ENCODE measurements around the gene QSER1. TPM values are rescaled to one million over a fixed set of nuclear protein-coding genes. Genes with fewer than 3 reads are reported as not detected.

Gene QSER1
- total and polyA plus RNA-seq, 9 of the 15 experiments (the other 6 are each of a cell fraction or from before 2014, with no cell fraction given) = 5.8 to 33.6 (median 22.3) TPM

DNA sequence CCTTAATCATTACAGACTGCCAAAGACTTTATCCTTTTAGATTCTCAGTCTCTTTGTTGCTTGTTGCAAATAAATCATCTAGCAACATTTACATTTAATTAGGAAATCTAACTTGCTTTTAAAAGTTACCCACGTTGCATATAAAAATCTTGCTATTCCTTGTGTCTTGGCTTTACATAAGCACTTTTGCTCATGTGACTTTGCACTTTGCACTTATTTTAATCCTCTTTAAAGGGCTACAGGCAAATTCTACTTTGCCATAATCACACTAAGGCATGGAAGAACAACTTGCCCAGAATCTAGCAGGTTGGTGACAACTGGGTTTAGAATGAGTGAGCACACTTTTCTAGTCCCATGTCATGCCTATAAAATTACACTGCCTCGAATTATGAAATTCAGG lies 37.0 kb upstream of the QSER1 start:
- FAIRE-seq (no peak), ATAC-seq (no peak), DNase-seq (ENCODE audit: extremely low read depth in 1 of 4, low spot score in 3 of 4) (no peak)
- in situ Hi-C loops (cut with MboI) (no loop called here), intact Hi-C loops (cut with micrococcal nuclease) (no loop called here)
- no peaks in the 10 kb centered on the region for H3K36me3 ChIP-seq (ENCODE audit: control insufficient read depth, insufficient read depth, low read length)
- no peaks in the 10 kb centered on the region for H3K4me1 ChIP-seq (replicated peaks in 1 of 2; ENCODE audit: control insufficient read depth in 2 of 2, insufficient read depth in 2 of 2, low read length in 2 of 2)
- no peaks in the 10 kb centered on the region for H3K9me1 ChIP-seq (ENCODE audit: control insufficient read depth, insufficient read depth, low read length)
- H3K4me2 ChIP-seq (ENCODE audit: insufficient read depth, low read length) = no peak overlapping the region
- WGBS (ENCODE audit: insufficient coverage, low coverage, missing lambda C conversion rate) = 0% methylated on average over 2 of the region's 2 CpGs
- CTCF ChIA-PET (ENCODE audit: low intra/inter-chr PET ratio) = no interaction called here
- TF ChIP-seq CCNT2 (IDR thresholded peaks at IDR 0.05; ENCODE audit: borderline replicate concordance, extremely low read depth, insufficient read length, low read depth, low read length) (no peak), SOX6 (IDR thresholded peaks at IDR 0.05) (no peak), ZFP1 (CRISPR knock-in tag; IDR thresholded peaks at IDR 0.05) (no peak), SRSF3 (IDR thresholded peaks at IDR 0.05; ENCODE audit: insufficient read depth, low read length) (no peak), U2AF1 (optimal IDR thresholded peaks at IDR 0.05; ENCODE audit: low read depth, low read length) (no peak), ZNF197 (CRISPR knock-in tag; IDR thresholded peaks at IDR 0.05; ENCODE audit: low read depth) (no peak), RUNX1 (IDR thresholded peaks at IDR 0.05; ENCODE audit: low read depth) (no peak), SUPT5H (IDR thresholded peaks at IDR 0.05) (no peak), NFXL1 (CRISPR knock-in tag; IDR thresholded peaks at IDR 0.05) (no peak)
- TF ChIP-seq, protein P1, sequence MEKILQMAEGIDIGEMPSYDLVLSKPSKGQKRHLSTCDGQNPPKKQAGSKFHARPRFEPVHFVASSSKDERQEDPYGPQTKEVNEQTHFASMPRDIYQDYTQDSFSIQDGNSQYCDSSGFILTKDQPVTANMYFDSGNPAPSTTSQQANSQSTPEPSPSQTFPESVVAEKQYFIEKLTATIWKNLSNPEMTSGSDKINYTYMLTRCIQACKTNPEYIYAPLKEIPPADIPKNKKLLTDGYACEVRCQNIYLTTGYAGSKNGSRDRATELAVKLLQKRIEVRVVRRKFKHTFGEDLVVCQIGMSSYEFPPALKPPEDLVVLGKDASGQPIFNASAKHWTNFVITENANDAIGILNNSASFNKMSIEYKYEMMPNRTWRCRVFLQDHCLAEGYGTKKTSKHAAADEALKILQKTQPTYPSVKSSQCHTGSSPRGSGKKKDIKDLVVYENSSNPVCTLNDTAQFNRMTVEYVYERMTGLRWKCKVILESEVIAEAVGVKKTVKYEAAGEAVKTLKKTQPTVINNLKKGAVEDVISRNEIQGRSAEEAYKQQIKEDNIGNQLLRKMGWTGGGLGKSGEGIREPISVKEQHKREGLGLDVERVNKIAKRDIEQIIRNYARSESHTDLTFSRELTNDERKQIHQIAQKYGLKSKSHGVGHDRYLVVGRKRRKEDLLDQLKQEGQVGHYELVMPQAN (IDR thresholded peaks at IDR 0.05; ENCODE audit: borderline replicate concordance) = no peak
- TF ChIP-seq, protein P2, sequence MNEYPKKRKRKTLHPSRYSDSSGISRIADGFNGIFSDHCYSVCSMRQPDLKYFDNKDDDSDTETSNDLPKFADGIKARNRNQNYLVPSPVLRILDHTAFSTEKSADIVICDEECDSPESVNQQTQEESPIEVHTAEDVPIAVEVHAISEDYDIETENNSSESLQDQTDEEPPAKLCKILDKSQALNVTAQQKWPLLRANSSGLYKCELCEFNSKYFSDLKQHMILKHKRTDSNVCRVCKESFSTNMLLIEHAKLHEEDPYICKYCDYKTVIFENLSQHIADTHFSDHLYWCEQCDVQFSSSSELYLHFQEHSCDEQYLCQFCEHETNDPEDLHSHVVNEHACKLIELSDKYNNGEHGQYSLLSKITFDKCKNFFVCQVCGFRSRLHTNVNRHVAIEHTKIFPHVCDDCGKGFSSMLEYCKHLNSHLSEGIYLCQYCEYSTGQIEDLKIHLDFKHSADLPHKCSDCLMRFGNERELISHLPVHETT (CRISPR knock-in tag; conservative IDR thresholded peaks at IDR 0.05 in 1 of 2, IDR thresholded peaks at IDR 0.05 in 1 of 2) = no peak
- no peak overlapping the region for H2AFZ ChIP-seq (ENCODE audit: low read depth, low read length)
- no peak overlapping the region for H3K27ac ChIP-seq (ENCODE audit: extremely low read depth, low read depth, low read length)
- no TSS peak for BruUV-seq (replicated peaks)
- no peak overlapping the region for H3K9ac ChIP-seq (ENCODE audit: insufficient read depth in 1 of 2, low read depth in 2 of 2, low read length in 2 of 2)
- no peaks in the 10 kb centered on the region for H4K20me1 ChIP-seq (replicated peaks; ENCODE audit: control insufficient read depth, insufficient read depth, low read length)
- no peaks in the 10 kb centered on the region for H3K9me3 ChIP-seq (replicated peaks; ENCODE audit: control insufficient read depth, insufficient read depth, low read depth, low read length)
- no peak overlapping the region for H3K4me3 ChIP-seq
- POLR2A ChIA-PET = no interaction called here
- H3K27me3 ChIP-seq (ENCODE audit: control insufficient read depth in 2 of 2, insufficient read depth in 2 of 2, low read length in 2 of 2) = peaks cover 0 to 9% of the 10 kb centered on the region in 2 experiments; a peak in 3 of 5 replicates
- no peaks in the 10 kb centered on the region for H3K79me2 ChIP-seq (ENCODE audit: control insufficient read depth, insufficient read depth, low read length)
